ENCODE measurements around the gene KDM2B.

DNA sequence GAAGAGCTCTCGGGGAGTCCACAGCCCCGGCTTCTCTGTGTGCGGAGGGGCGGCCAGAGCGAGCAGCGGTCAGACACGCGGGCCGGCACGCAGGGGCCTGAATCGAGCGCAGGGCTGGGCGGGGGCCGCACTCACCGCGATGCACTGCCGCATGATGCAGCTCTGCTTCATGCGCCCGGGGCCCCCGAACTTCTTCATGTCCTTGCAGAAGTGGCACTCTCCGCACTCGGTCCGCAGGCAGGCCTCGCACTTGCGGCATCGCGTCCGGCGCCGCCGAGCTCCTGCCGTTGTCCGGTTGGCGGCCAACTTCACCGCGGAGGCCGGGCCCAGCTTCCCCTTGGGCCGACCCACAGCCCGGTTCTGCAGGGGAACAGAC, 127.8 kb downstream of the KDM2B start:
- TF ChIP-seq, protein P1, sequence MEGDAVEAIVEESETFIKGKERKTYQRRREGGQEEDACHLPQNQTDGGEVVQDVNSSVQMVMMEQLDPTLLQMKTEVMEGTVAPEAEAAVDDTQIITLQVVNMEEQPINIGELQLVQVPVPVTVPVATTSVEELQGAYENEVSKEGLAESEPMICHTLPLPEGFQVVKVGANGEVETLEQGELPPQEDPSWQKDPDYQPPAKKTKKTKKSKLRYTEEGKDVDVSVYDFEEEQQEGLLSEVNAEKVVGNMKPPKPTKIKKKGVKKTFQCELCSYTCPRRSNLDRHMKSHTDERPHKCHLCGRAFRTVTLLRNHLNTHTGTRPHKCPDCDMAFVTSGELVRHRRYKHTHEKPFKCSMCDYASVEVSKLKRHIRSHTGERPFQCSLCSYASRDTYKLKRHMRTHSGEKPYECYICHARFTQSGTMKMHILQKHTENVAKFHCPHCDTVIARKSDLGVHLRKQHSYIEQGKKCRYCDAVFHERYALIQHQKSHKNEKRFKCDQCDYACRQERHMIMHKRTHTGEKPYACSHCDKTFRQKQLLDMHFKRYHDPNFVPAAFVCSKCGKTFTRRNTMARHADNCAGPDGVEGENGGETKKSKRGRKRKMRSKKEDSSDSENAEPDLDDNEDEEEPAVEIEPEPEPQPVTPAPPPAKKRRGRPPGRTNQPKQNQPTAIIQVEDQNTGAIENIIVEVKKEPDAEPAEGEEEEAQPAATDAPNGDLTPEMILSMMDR (IDR thresholded peaks at IDR 0.05; ENCODE audit: low read length) = no peak
- no peak for TF ChIP-seq EZH2 (IDR thresholded peaks at IDR 0.05; ENCODE audit: borderline replicate concordance, low read length)
